ENCODE results near the gene SLC35F3. TPM values are rescaled to one million over a fixed set of nuclear protein-coding genes. Genes with fewer than 3 reads are reported as not detected.

Gene SLC35F3
- polyA plus RNA-seq, 4 donors, result 0.07 to 0.46 TPM; not detected in 2

DNA sequence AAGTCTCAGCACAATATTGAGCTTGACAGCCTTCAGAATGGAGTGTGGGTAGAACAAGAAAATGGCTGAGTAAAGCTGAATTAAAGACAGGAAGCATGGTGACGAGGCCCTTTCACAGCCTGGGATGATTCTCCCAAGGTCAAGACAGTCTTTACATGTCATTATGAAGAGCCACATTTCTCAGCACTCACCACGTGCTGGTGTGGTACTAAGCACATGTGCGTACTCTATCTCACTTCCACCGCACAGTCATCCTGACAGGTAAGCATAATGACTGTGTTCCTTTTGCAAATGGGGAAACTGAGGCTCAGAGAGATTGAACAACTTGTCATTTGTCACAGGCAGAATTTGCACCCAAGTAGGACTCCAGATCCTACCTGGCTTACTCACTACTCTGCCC lies 376.0 kb downstream of the SLC35F3 start:
- Histone ChIP-seq H3K27me3 (ENCODE audit: control insufficient read depth in 3 of 3, insufficient read depth in 3 of 3, low read length in 3 of 3) (peaks cover 0 to 6% (median 0%) of the 10 kb centered on the region in 3 donors), H3K4me1 (ENCODE audit: control insufficient read depth in 3 of 3, insufficient read depth in 2 of 3, low read depth in 1 of 3, low read length in 2 of 3) (no peaks in the 10 kb centered on the region), H3K36me3 (ENCODE audit: control insufficient read depth in 3 of 3, insufficient read depth in 2 of 3, low read depth in 1 of 3, low read length in 3 of 3) (no peaks in the 10 kb centered on the region), H3K27ac (ENCODE audit: low read depth in 1 of 3, low read length in 2 of 3) (no peak overlapping the region), H3K9me3 (ENCODE audit: control insufficient read depth in 2 of 2, insufficient read depth in 1 of 2, low read depth in 1 of 2, low read length in 1 of 2) (no peaks in the 10 kb centered on the region), H3K4me3 (ENCODE audit: low read depth in 1 of 3, low read length in 3 of 3) (no peak overlapping the region)
- 79 to 82% (median 80%) methylated on average over 4 of the region's 4 CpGs for WGBS, 3 donors
- DNase-seq, result no peak
- FAIRE-seq, result no peak

DNA sequence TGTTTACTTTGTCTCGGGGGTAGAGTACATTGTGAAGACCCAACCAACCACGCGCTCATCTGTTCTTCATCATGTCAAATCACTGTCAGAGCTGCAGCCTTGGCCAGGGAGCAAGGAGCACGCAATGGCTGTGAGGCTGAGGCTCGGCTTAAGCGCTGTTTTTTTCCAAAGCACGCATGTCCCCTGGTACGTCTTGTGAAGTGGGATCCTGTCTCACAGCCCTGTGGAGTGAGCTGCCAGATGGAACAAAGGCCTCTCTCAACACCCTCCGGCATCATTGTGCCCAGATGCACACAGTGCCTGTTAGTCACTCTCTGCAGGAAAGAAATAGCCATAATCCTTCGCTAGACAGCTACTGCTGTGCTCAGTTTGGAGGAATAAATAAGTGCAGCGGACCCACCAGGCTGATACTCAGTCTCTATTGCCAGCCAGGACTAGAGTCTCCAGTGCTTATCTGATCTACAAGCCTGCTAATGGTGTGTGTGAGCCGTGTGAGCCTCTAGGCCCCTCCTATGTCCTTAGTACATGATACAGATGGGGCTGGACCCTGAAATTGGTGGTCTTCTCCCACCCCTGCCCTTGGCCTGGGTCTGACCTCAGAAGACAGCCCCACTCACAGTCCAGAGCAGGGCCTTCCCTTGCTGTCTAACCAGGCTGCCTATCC lies 377.5 kb downstream of the SLC35F3 start:
- FAIRE-seq (no peak), DNase-seq (no peak)
- Histone ChIP-seq H3K4me1 (ENCODE audit: control insufficient read depth in 3 of 3, insufficient read depth in 2 of 3, low read depth in 1 of 3, low read length in 2 of 3) (no peaks in the 10 kb centered on the region), H3K4me3 (ENCODE audit: low read depth in 1 of 3, low read length in 3 of 3) (no peak overlapping the region), H3K27me3 (ENCODE audit: control insufficient read depth in 3 of 3, insufficient read depth in 3 of 3, low read length in 3 of 3) (peaks cover 0 to 6% (median 0%) of the 10 kb centered on the region in 3 donors), H3K9me3 (ENCODE audit: control insufficient read depth in 2 of 2, insufficient read depth in 1 of 2, low read depth in 1 of 2, low read length in 1 of 2) (no peaks in the 10 kb centered on the region), H3K27ac (ENCODE audit: low read depth in 1 of 3, low read length in 2 of 3) (no peak overlapping the region), H3K36me3 (ENCODE audit: control insufficient read depth in 3 of 3, insufficient read depth in 2 of 3, low read depth in 1 of 3, low read length in 3 of 3) (no peaks in the 10 kb centered on the region)
- 71 to 78% (median 76%) methylated on average over 12 of the region's 12 CpGs for WGBS, 3 donors

- DNase-seq, result no peak
- H3K27me3 ChIP-seq (ENCODE audit: control insufficient read depth in 3 of 3, insufficient read depth in 3 of 3, low read length in 3 of 3), result peaks cover 0 to 3% (median 2%) of the 10 kb centered on the region in 3 donors
- H3K27ac ChIP-seq (ENCODE audit: low read depth in 1 of 3, low read length in 2 of 3), result no peak overlapping the region
- no peaks in the 10 kb centered on the region for H3K4me1 ChIP-seq (ENCODE audit: control insufficient read depth in 3 of 3, insufficient read depth in 2 of 3, low read depth in 1 of 3, low read length in 2 of 3)
- 84 to 91% (median 89%) methylated on average over 4 of the region's 4 CpGs for WGBS, 3 donors
- H3K4me3 ChIP-seq (ENCODE audit: low read depth in 1 of 3, low read length in 3 of 3), result no peak overlapping the region
- H3K9me3 ChIP-seq (ENCODE audit: control insufficient read depth in 2 of 2, insufficient read depth in 1 of 2, low read depth in 1 of 2, low read length in 1 of 2), result no peaks in the 10 kb centered on the region
- no peaks in the 10 kb centered on the region for H3K36me3 ChIP-seq (ENCODE audit: control insufficient read depth in 3 of 3, insufficient read depth in 2 of 3, low read depth in 1 of 3, low read length in 3 of 3)
- FAIRE-seq, result no peak
Measured at GRCh38 chr1:234286206-234286605, 381.7 kb downstream of the SLC35F3 start.

DNA sequence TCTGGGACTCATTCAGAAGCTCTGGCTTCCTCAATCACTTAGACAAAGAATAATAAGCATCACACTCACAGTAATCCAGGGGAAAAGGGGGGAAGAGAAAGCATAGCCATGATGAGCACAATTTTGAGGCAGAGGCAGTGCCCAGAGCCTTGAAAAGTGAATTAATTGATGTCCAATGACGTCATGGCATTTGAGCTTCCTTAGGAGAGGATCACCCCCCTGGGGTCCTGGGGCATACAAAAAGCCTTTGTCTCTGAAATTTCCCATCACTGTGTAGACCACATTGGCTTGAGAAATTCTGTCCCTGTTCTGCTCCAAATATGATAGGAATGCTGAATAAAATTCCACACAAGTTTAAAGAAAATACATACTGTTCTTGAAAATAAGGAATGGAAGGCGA lies 384.5 kb downstream of the SLC35F3 start:
- FAIRE-seq, result no peak
- DNase-seq, result no peak
- WGBS, 3 donors, result 80 to 83% (median 82%) methylated on average over 2 of the region's 2 CpGs
- Histone ChIP-seq H3K27me3 (ENCODE audit: control insufficient read depth in 3 of 3, insufficient read depth in 3 of 3, low read length in 3 of 3) (peaks cover 0 to 2% (median 0%) of the 10 kb centered on the region in 3 donors), H3K9me3 (ENCODE audit: control insufficient read depth in 2 of 2, insufficient read depth in 1 of 2, low read depth in 1 of 2, low read length in 1 of 2) (no peaks in the 10 kb centered on the region), H3K36me3 (ENCODE audit: control insufficient read depth in 3 of 3, insufficient read depth in 2 of 3, low read depth in 1 of 3, low read length in 3 of 3) (no peaks in the 10 kb centered on the region), H3K4me3 (ENCODE audit: low read depth in 1 of 3, low read length in 3 of 3) (no peak overlapping the region), H3K27ac (ENCODE audit: low read depth in 1 of 3, low read length in 2 of 3) (no peak overlapping the region), H3K4me1 (ENCODE audit: control insufficient read depth in 3 of 3, insufficient read depth in 2 of 3, low read depth in 1 of 3, low read length in 2 of 3) (no peaks in the 10 kb centered on the region)

GRCh38 chr1:234289538-234290305 lies 385.2 kb downstream of the SLC35F3 start:
- 61 to 82% (median 71%) methylated on average over 2 of the region's 2 CpGs for WGBS, 3 donors
- no peak for FAIRE-seq
- no peak for DNase-seq
- no peak overlapping the region for H3K4me3 ChIP-seq (ENCODE audit: low read depth in 1 of 3, low read length in 3 of 3)
- H3K36me3 ChIP-seq (ENCODE audit: control insufficient read depth in 3 of 3, insufficient read depth in 2 of 3, low read depth in 1 of 3, low read length in 3 of 3), result no peaks in the 10 kb centered on the region
- no peak overlapping the region for H3K27ac ChIP-seq (ENCODE audit: low read depth in 1 of 3, low read length in 2 of 3)
- H3K4me1 ChIP-seq (ENCODE audit: control insufficient read depth in 3 of 3, insufficient read depth in 2 of 3, low read depth in 1 of 3, low read length in 2 of 3), result no peaks in the 10 kb centered on the region
- peaks cover 0 to 2% (median 0%) of the 10 kb centered on the region in 3 donors for H3K27me3 ChIP-seq (ENCODE audit: control insufficient read depth in 3 of 3, insufficient read depth in 3 of 3, low read length in 3 of 3)
- no peaks in the 10 kb centered on the region for H3K9me3 ChIP-seq (ENCODE audit: control insufficient read depth in 2 of 2, insufficient read depth in 1 of 2, low read depth in 1 of 2, low read length in 1 of 2)

GRCh38 chr1:234292011-234292410 lies 387.5 kb downstream of the SLC35F3 start:
- H3K27ac ChIP-seq (ENCODE audit: low read depth in 1 of 3, low read length in 2 of 3), result no peak overlapping the region
- no peak for FAIRE-seq
- no peaks in the 10 kb centered on the region for H3K9me3 ChIP-seq (ENCODE audit: control insufficient read depth in 2 of 2, insufficient read depth in 1 of 2, low read depth in 1 of 2, low read length in 1 of 2)
- H3K36me3 ChIP-seq (ENCODE audit: control insufficient read depth in 3 of 3, insufficient read depth in 2 of 3, low read depth in 1 of 3, low read length in 3 of 3), result no peaks in the 10 kb centered on the region
- no peak for DNase-seq
- H3K4me3 ChIP-seq (ENCODE audit: low read depth in 1 of 3, low read length in 3 of 3), result no peak overlapping the region
- 91 to 97% (median 96%) methylated on average over 4 of the region's 4 CpGs for WGBS, 3 donors
- no peaks in the 10 kb centered on the region for H3K4me1 ChIP-seq (ENCODE audit: control insufficient read depth in 3 of 3, insufficient read depth in 2 of 3, low read depth in 1 of 3, low read length in 2 of 3)
- peaks cover 0 to 4% (median 0%) of the 10 kb centered on the region in 3 donors for H3K27me3 ChIP-seq (ENCODE audit: control insufficient read depth in 3 of 3, insufficient read depth in 3 of 3, low read length in 3 of 3)

DNA sequence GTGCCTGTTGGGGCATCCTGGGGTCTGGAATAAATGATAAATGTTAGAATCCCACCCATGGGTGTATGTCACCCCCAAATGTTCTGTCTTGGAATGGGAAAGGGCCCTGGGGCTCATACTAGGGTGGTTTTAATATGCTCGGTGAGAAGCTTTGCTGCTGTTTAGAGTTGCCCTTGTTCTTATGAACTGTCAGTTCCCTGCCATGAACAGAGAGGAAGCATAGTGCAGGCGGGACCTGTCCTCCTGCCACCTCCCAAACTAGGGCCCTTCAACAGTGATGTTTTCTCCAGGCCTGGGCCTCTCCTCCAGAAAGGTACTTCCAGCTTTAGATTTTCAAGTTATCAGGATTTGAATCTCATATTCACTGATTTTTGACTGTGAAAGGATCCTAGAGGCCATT lies 388.1 kb downstream of the SLC35F3 start:
- Histone ChIP-seq H3K9me3 (ENCODE audit: control insufficient read depth in 2 of 2, insufficient read depth in 1 of 2, low read depth in 1 of 2, low read length in 1 of 2) (no peaks in the 10 kb centered on the region), H3K4me3 (ENCODE audit: low read depth in 1 of 3, low read length in 3 of 3) (no peak overlapping the region), H3K27ac (ENCODE audit: low read depth in 1 of 3, low read length in 2 of 3) (no peak overlapping the region), H3K36me3 (ENCODE audit: control insufficient read depth in 3 of 3, insufficient read depth in 2 of 3, low read depth in 1 of 3, low read length in 3 of 3) (no peaks in the 10 kb centered on the region), H3K4me1 (ENCODE audit: control insufficient read depth in 3 of 3, insufficient read depth in 2 of 3, low read depth in 1 of 3, low read length in 2 of 3) (no peaks in the 10 kb centered on the region), H3K27me3 (ENCODE audit: control insufficient read depth in 3 of 3, insufficient read depth in 3 of 3, low read length in 3 of 3) (peaks cover 0 to 4% (median 0%) of the 10 kb centered on the region in 3 donors)
- FAIRE-seq (no peak), DNase-seq (no peak)
- 85 to 98% (median 91%) methylated on average over 2 of the region's 2 CpGs for WGBS, 3 donors

DNA sequence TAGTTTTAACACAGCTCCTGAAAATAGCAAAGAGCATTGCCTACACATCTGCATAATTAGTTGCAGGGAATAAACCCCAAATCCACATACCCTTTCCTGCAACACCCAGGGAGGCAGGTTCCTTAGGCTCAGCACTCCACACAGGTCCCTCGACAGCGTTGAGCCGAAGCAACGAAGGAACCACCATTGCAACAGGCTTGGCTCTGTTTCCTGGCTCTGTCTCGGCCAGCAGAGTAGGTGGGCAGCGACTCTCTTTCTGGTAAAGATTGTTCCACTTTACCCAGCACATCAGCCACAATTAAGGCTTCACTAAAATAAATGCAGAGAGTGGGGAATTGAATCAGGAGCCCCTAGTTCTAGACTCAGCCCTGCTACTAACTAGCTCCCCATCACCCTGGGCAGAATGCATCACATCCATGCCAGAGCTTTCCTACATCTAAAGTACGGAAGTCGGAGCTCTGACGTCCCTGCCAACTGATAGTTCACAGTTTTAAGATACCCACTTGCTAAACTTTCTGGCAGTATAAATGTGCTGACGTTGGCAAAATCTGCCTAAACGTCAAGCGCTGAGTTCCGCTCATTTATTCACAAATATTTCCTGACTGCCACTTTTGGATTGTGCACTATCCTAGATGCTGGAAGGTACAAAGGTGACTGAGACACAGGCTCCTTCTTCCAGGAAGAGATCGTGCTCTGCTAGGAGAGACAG lies 389.8 kb downstream of the SLC35F3 start:
- Histone ChIP-seq H3K4me1 (ENCODE audit: control insufficient read depth in 3 of 3, insufficient read depth in 2 of 3, low read depth in 1 of 3, low read length in 2 of 3) (no peaks in the 10 kb centered on the region), H3K9me3 (ENCODE audit: control insufficient read depth in 2 of 2, insufficient read depth in 1 of 2, low read depth in 1 of 2, low read length in 1 of 2) (no peaks in the 10 kb centered on the region), H3K27me3 (ENCODE audit: control insufficient read depth in 3 of 3, insufficient read depth in 3 of 3, low read length in 3 of 3) (peaks cover 0 to 5% (median 0%) of the 10 kb centered on the region in 3 donors), H3K36me3 (ENCODE audit: control insufficient read depth in 3 of 3, insufficient read depth in 2 of 3, low read depth in 1 of 3, low read length in 3 of 3) (no peaks in the 10 kb centered on the region), H3K27ac (ENCODE audit: low read depth in 1 of 3, low read length in 2 of 3) (no peak overlapping the region), H3K4me3 (ENCODE audit: low read depth in 1 of 3, low read length in 3 of 3) (no peak overlapping the region)
- 52 to 71% (median 60%) methylated on average over 14 of the region's 14 CpGs for WGBS, 3 donors
- DNase-seq (no peak), FAIRE-seq (no peak)
